ENCODE results near the gene RPL39.
"Not testable (repeated sequence)": the region's sequence is repeated elsewhere in the genome, so short reads cannot be mapped to it uniquely, and the experiment has no call there.

The RPL39 gene

DNA sequence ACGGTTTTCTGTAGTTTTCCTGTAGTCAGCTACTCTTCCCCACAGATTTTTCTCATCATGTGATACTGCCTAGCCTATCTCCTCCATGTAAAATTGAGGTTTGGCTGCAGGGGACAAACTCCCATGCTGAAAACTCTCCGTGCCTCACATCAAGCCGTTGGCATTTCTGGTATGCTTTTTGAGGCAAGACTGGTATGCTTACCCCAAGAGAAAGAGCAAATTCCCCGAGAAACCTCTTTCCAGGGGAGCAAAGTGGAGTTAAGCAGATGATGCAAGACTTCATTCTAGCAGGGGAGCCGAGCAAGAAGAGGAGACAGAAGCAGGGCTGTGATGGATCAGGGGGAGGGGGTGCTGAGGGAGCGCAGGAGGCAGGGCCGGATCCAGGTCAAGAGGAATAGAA, 28.2 kb downstream of the RPL39 start:
- DNase-seq (ENCODE audit: low read depth), result no peak

DNA sequence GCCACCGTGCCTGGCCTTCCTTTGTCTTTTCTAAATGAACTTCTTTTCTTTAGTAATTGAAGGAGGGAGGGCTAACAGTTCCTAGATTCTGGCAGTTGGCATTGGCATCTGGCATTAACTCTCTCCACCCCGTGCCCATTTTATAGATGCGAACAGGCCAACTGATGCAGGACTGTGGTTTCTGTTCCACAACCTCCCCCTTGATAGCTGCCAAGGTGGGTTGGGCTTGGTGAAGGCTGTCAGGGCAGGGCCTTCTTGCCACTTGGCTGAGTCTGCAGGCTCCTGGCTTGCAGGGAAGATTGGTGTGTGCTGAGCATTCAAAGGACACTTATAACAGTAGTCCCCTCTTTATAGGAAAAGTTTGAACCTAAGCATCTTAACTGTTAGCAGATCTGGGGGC, 28.7 kb downstream of the RPL39 start:
- DNase-seq (ENCODE audit: low read depth), result no peak

DNA sequence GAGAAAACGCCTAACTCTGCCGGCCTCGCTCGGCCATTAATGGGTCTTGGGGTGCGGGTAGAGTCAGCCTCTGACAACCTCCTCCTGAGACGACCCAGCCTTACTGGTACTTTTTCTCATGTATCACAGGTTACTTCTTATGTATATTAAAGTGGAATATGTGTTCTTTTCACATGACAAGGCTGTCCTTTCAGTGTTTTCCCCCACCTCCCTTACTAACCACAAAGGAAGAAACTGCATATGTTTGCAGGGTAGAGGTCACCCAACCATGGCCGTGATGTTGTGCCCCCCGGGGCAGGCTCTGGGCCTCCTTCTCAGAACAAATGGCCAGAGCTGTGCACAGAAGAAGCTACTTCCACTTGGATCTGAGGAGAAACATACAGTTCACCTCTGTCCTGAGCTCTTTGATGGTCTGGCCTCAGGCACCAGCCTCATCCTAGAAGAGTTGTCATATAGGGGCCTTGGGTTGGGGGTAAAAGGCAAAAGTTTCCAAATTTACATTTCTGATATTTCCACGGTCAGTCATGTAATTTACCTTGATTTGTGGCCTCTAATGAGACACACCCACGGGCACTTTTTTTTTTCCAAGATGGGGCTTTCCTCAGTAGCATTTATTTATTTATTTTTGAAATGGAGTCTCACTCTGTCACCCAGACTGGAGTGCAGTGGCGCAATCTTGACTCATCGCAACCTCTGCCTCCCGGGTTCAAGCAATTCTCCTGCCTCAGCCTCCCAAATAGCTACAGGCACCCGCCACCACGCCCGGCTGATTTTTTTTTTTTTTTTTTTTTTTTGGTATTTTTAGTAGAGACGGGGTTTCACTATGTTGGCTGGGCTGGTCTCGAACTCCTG, 31.2 kb downstream of the RPL39 start:
- DNase-seq (ENCODE audit: low read depth), result no peak

DNA sequence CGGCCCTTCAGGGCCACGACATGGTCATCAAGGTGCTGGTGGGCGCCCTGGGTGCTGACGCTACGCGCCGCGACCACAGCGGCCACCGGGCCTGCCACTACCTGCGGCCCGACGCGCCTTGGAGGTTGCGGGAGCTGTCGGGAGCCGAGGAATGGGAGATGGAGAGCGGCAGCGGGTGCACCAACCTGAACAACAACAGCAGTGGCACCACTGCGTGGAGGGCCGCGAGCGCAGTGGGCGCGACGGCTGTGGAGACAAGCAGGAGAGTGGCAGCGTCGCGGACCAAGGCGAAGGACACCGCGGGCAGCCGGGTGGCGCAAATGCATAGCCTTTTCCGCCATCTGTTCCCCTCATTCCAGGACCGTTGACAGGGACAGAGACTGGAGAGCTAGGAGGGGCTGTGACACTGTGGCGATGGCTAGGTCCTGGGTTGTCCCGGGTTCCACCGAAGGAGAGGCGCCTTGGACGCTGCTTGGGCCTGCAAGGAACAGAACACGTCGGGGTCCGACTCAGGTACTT, 32.1 kb downstream of the RPL39 start:
- no peak for DNase-seq (ENCODE audit: low read depth)

DNA sequence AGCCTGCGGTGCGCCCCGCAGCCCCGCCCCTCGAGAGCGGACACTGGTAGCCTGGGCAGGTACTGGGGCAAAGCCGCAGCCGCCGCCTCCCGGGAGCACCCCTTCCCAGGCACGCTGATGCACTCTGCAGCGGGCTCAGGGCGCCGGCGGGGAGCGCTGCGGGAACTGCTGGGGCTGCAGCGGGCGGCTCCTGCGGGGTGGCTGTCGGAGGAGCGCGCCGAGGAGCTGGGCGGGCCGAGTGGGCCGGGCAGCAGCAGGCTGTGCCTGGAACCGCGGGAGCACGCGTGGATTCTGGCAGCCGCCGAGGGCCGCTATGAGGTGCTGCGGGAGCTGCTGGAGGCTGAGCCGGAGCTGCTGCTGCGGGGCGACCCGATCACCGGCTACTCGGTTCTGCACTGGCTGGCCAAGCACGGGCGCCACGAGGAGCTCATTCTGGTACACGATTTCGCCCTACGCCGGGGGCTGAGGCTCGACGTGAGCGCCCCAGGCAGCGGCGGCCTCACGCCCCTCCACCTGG, 32.6 kb downstream of the RPL39 start:
- DNase-seq (ENCODE audit: low read depth), result no peak

DNA sequence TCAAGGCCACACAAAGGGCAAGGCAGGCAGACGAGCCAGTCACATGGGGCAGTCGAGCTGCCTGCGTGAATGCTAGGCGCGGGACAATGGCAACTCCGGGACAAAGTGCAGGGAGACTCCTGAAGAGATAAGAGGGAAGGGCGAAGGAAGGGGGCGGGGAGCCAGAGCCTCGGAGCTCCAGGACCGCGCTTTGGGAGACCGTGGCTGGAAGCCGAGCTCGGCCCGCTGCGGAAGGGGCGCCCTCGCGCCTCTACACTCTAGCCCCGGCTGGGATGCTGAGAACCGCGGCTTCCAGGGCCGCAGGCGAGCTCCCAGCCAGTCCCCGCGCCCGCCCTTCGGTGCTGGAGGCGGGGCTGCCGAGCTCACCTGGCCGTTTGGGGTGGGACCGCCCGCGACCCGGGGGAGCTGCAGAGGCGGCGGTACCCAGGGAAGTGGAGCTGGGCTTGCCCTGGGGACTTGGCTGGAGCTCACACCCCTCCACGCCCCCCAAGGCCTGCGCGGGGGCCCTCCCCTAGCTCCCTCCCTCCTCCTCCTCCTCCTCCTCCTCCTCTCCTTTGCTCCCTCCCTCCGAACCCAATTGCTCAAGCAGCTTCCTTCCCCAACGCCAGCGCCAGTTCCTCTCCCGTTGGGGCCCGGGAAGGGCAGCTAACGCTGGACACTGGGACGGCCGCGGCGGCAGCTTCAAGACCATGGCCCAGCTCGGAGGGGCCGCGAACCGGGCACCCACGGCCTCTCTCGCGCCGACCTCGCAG, 33.3 kb downstream of the RPL39 start, which contains the start of gene SOWAHD:
Gene SOWAHD (plus strand): TSS at position 610 of the 752 bp plus-strand sequence. CDS start 80 bp downstream, at position 690.
- DNase-seq (ENCODE audit: low read depth), result no peak

DNA sequence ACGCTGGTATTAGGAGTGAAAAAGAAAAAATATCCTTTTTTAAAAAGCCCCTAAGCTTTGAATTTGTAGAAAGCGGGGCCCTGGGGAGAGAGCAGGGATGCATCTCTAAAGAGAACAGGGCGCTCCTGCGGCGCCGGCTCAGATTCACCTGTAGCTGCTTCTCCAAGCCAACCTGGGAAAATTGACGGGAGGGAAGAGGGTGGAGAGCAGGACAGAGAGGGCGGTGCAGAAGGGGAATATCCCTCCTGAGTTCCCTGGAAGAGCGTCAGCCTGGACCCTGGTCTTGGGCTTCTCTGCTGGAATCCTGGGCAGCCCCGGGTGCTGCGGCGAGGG, 33.8 kb downstream of the RPL39 start:
- no peak for DNase-seq (ENCODE audit: low read depth)

DNA sequence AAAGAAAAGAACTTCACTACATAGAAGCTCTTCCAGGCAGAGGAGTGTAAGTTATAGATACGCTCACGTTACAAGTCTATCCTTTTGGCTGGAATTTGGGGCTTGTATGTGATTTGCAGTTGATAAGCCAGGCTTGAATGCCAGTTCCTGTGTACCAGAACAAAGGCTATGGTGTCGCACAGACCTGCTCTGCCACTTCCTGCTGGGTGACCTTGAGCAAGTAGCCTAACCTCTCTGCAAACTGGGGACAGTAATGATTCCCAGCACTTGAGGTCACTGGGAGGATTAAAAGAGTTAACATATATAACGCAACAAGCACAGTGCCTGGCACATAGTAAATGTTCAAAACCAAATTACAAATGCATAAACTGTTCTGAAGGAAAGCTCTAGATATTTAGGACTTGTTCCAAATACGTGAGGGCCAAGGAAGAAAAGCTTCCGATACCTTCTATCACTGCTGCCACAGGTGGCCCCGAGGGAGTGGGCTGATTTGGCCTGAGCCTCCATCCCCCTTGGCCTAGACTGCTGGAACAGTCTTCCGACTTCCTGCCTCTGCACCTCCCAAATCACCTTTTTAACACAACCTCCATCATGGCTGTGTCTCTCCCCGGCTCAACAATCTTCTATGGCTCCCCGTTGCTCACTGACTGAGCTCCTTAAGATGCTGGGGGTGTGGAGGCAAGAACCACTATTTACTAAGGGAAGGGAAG, 34.3 kb downstream of the RPL39 start:
- DNase-seq (ENCODE audit: low read depth), result no peak

DNA sequence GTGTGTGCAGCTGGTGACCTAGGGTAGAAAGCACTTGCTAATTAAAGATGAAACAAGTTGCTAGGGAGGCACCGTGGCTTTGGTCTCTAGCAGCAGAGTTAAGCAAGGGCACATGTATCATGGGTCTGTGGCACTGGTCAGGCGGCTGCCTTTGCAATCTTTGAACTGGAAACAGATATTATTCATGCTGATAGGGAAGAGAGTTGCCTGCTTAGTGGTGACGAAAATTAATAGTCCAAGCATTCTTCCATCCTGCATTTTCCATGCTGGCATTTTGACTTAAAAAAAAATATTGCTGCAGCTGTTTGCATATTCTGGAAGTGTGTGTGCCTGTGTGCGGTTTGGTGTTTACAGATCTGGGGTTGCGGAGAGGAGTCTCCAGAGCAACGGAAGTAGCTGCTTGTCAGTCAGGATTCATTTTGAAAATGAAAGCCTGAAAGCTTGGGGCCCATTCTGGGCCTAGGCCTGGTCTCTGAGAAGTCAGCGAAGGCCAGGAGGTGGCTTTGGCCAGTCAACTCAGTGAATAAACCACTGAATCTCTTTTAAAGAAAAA, 35.4 kb downstream of the RPL39 start:
- peak; percentile 40 for DNase-seq (ENCODE audit: low read depth)

DNA sequence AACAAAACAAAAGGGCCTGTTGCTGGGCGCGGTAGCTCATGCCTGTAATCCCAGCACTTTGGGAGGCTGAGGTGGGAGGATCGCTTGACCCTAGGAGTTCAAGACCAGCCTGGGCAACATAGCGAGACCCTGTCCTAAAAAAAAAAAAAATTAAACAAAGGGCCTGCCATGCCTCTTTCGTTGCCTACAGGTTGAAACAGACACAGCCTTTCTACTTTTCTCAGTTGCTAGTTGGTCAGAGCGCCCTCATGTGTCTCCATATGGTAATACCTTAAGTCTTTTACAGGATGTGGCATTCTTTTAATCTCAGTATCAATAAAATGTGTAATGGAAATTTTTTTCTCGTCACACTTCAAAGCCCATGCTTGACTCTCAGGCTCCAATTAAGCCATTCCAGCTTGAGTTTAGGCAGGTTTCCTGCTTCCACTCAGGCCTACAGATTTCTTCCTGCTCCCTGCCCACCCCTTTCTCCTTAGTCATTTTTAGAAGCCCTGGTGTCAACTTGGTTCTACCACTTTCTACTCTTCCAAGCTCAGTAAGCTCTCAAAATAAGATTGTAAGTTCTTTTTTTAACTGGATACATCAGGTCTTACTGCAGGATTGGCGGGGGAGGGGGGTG, 37.7 kb downstream of the RPL39 start:
- DNase-seq (ENCODE audit: low read depth), result peak; percentile 23

DNA sequence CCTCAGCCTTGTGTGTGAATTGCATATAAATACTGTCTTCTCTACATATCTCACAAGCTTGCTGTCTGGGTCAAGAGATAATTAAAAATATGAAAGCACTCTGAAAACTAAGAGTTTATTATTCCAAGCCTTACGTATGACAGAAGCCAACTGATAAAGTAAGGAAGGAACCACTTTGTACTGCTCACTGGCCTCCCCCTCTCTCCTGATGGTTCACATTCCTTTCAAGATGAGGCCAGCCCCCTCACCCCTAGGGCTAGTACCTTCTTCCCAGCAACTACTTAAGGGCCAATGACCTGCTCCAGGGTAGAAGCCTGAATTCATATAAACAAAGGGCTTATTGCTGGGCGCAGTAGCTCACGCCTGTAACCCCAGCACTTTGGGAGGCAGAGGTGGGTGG, 38.4 kb downstream of the RPL39 start:
- no peak for DNase-seq (ENCODE audit: low read depth)

DNA sequence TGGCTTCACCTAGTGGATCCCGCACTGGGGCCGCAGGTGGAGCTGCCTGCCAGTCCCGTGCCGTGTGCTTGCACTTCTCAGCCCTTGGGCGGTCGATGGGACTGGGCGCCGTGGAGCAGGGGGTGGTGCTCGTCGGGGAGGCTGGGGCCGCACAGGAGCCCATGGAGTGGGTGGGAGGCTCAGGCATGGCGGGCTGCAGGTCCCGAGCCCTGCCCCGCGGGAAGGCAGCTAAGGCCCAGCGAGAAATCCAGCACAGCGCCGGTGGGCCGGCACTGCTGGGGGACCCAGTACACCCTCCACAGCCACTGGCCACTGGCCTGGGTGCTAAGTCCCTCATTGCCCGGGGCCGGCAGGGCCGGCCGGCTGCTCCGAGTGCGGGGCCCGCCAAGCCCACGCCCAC, 40.7 kb downstream of the RPL39 start:
- not testable (repeated sequence) for DNase-seq (ENCODE audit: low read depth)

DNA sequence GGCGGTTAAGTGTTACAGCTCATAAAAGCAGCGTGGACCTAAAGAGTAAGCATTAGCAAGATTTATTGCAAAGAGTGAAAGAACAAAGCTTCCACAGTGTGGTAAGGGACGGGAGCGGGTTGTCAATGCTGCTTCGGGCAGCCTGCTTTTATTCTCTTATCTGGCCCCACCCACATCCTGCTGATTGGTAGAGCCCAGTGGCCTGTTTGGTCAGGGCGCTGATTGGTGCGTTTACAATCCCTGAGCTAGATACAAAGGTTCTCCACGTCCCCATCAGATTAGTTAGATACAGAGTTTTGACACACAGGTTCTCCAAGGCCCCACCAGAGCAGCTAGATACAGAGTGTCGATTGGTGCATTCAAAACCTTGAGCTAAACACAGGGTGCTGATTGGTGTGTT, 41.3 kb downstream of the RPL39 start:
- DNase-seq (ENCODE audit: low read depth), result not testable (repeated sequence)

DNA sequence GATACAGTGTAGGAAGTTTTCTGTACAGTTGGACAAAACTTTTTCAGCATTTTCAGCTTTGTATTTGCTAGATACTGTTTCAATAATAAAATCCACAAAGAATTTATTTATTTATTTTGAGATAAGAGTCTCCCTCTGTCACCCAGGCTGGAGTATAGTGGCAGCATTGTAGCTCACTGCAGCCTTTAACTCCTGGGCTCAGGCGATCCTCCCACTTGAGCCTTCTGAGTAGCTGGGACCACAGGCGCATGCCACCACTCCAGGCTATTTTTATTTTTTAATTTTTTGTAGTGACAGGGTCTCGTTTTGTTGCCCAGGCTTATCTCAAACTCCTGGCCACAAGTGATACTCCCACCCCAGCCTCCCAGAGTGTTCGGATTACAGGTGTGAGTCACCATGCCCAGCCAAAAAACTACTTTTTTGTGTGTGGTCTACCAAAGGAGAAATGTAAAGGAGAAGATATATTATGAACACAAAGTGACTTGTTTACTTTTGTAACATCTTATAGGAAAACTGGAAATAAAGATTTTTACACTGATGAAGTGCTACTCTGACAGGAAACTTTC, 46.1 kb downstream of the RPL39 start:
- no peak for DNase-seq (ENCODE audit: low read depth)

DNA sequence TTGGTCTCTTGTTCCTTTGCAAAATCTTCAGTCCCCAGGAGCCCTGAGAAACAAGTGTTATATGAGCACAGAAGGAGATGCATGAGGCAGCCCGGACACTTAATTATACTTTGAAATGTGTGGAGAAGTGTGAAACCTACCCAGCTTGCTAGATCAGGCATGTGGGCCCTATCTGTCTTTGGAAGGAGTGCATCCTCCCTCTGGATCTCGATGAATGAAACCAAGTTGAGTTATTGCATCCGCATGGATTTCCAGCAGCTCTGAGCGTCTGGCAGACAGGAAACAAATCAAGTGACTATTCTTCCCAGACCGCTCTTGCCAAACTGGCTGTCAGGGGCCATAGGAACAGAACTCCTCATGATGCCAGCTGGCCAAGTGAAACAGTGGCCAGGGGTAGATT, 52.7 kb downstream of the RPL39 start:
- DNase-seq (ENCODE audit: low read depth), result no peak
